Right renal cortex interstitium (tissue), 3 donors: Measurements from ENCODE around the gene SMTNL2. TPM values are rescaled to one million over a fixed set of nuclear protein-coding genes. Genes with fewer than 3 reads are reported as not detected.
A peak's percentile ranks its signal among the peaks of the same experiment; 100 is the strongest.

ENCODE experiments used
- DNase-seq, 3 donors: peaks; one replicate each; pipeline ENCODE4 v3.0.0-alpha.2; 2013; ENCODE audit warnings: low read depth in 3 of 3, low spot score in 2 of 3
- polyA plus RNA-seq, 3 donors: library from polyadenylated mRNA; unstranded; fragments of 120-200 nt; gene quantifications; one replicate each; pipeline ENCODE4 v1.2.1, GENCODE V29; 2013; ENCODE audit not compliant: insufficient read length in 3 of 3

The SMTNL2 gene
- polyA plus RNA-seq, 3 donors: 48.1 to 55.6 (median 52.2) TPM

- DNase-seq: no peak
These were observed 39.4 kb upstream of the SMTNL2 start for GRCh38 chr17:4544951-4545216.

- DNase-seq: no peak
These were observed 38.9 kb upstream of the SMTNL2 start for GRCh38 chr17:4545217-4545951.

- DNase-seq: no peak
These were observed 37.0 kb upstream of the SMTNL2 start for GRCh38 chr17:4547118-4547906.

- no peak for DNase-seq
These were observed 36.3 kb upstream of the SMTNL2 start for GRCh38 chr17:4548061-4548461.

GRCh38 chr17:4548721-4549531 lies 35.4 kb upstream of the SMTNL2 start:
- DNase-seq: no peak

GRCh38 chr17:4549781-4550533 lies 34.4 kb upstream of the SMTNL2 start:
- DNase-seq: no peak

GRCh38 chr17:4550534-4551039 lies 33.7 kb upstream of the SMTNL2 start:
- DNase-seq: no peak

GRCh38 chr17:4551141-4551540 lies 33.2 kb upstream of the SMTNL2 start:
- DNase-seq: no peak

GRCh38 chr17:4551796-4552525 lies 32.4 kb upstream of the SMTNL2 start:
- DNase-seq: no peak

GRCh38 chr17:4553669-4554068 lies 30.7 kb upstream of the SMTNL2 start:
- DNase-seq: no peak

GRCh38 chr17:4554441-4554996 lies 29.8 kb upstream of the SMTNL2 start:
- DNase-seq: no peak

GRCh38 chr17:4554997-4555799 lies 29.1 kb upstream of the SMTNL2 start, which contains the start of gene MYBBP1A:
Gene MYBBP1A (minus strand): TSS chr17:4555384. CDS start chr17:4555324, 60 bp downstream.
- DNase-seq: peak; percentile 85 to 93 (median 86)

- DNase-seq: no peak
These were observed 28.2 kb upstream of the SMTNL2 start for GRCh38 chr17:4555873-4556759.

- DNase-seq: no peak
These were observed 27.3 kb upstream of the SMTNL2 start for GRCh38 chr17:4556996-4557395.

GRCh38 chr17:4557626-4558346 lies 26.5 kb upstream of the SMTNL2 start:
- no peak for DNase-seq

GRCh38 chr17:4558347-4558971 lies 25.9 kb upstream of the SMTNL2 start:
- no peak for DNase-seq
